NCI-H128 (cell line): ENCODE measurements around the gene RSAD1.

Experiments
- DNase-seq: peaks from one replicate; lab custom pipeline; 2025; ENCODE audit not compliant: unreplicated experiment; lab: John Stamatoyannopoulos, UW

RSAD1 gene

GRCh38 chr17:50457621-50458020 lies 21.0 kb upstream of the RSAD1 start:
- no peak for DNase-seq

GRCh38 chr17:50458270-50458669 lies 20.4 kb upstream of the RSAD1 start:
- DNase-seq = no peak

DNA sequence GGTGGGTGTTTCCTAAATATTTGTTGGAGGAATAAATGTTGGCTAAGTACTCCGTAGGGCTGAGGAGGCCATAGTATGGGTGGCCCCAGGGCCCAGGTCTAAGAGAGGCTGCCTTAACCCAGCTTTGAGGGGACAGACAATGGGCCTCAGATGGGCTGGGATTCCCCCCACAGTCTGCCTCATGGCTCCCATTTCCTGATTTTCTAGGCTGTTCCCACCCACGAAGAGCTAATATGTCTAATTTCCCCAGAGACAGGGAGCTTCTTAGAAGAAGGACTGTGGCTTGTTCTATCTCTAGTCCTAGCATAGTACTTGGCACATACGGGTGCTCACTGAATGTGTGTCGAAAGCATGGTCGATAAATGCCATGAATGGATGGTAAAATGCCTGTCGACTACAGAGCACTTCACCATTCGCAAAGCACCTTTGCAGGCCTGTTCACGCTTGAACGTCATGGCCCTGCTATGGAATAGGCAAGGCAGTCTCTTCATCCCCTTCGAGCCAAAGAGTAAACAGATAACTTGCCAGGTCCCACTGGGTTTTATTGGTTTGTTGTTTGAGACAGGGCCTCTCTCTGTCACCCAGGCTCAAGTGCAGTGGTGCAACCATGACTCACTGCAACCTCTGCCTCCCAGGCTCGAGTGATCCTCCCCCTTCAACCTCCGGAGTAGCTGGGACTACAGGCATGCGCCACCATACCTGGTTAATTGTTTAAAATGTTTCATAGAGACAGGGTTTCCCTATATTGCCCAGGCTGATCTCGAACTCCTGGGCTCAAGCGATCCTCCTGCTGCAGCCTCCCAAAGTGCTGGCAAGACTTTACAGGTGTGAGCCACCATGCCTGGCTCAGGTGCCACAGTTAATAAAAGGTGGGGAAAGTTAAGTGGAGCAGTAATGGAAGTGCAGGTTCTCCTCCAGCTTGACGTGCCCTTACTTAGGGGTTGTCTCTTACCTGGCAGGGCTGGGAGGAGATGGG lies 19.7 kb upstream of the RSAD1 start:
- no peak for DNase-seq

- no peak for DNase-seq
Measured at GRCh38 chr17:50459756-50460155, 18.9 kb upstream of the RSAD1 start.

GRCh38 chr17:50460831-50461526 lies 17.7 kb upstream of the RSAD1 start:
- no peak for DNase-seq

- no peak for DNase-seq
Measured at GRCh38 chr17:50461550-50462132, 17.0 kb upstream of the RSAD1 start.

GRCh38 chr17:50462446-50462845 lies 16.2 kb upstream of the RSAD1 start:
- no peak for DNase-seq

- no peak for DNase-seq
Measured at GRCh38 chr17:50464121-50464520, 14.5 kb upstream of the RSAD1 start.

- no peak for DNase-seq
Measured at GRCh38 chr17:50464736-50465135, 13.9 kb upstream of the RSAD1 start.

GRCh38 chr17:50465171-50465570 lies 13.5 kb upstream of the RSAD1 start:
- DNase-seq = no peak

DNA sequence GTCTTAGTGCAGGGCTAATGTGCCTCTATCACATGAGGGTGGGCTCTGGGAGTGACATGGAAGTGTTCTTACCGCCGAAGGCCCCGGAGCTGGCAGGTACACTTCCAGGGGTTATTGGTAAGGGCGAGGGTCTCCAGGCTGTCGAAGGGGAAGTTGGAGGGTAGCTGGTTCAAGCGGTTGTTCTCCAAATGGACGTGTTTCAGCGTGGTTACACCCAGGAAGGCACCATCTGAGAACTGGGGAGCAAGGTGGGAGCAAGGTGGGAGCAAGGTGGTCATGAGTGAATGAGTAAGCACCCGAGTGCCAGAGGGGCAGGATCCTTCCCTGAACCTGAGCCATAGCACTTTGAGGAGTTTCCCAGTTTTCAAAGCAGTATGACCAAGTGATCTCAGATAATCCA lies 13.0 kb upstream of the RSAD1 start:
- DNase-seq = no peak

- DNase-seq = no peak
Measured at GRCh38 chr17:50466371-50467113, 12.1 kb upstream of the RSAD1 start.

DNA sequence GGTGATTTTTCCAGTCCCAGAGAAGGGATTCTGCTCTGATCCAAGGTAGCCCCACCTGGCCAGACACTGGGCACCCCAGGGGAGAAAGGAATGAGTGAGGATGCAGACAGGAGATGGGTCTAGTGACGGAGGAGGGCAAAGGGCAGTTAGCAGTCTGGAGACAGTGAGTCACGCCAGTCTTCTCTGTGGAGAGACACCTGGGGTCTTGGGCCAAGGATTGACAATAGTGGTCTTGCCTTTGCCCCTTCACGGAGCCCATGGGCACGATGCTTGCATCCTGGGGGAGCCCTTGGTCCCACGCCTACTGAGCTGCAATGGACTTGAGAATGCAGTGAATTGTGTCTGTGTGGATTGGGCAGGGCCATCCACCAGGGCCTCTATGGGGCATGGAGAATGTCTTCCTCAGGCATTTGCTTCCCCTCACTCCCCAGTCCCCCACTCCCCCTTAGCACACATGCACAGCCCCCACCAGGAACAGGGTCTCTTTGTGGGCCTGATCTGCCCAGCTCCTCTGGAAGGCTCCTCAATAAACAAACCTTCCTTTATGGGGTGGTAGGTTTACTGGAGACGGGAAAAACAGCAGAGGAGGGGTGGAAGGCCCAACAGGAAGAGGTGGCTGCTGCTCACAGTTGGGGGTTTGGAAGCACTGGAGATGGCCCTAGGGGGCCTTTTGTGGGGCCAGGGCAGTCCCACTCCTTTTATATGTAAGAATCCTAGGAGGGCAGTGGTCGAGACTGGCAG lies 11.4 kb upstream of the RSAD1 start:
- DNase-seq = no peak

DNA sequence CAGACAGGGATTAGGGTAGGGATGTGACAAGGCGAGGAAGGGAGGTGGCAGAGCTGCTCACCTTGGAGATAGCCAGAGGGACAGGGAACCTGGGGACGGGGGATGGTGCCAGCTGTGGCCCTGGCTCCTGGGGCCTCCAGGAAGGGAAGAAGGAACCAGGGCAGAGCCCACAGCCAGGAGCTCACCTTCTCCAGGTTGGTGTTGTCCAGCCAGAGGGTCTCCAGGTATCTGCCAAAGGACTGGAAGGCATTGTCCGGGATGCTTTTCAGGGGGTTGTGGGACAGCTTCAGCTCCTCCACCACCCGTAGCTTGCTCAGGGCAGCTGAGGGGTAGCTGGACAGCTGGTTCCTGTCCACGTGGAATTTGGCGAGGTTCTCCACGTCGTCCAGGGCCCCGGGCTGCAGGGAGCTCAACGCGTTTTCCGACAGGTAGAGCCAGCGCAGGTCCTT lies 10.8 kb upstream of the RSAD1 start:
- no peak for DNase-seq

DNA sequence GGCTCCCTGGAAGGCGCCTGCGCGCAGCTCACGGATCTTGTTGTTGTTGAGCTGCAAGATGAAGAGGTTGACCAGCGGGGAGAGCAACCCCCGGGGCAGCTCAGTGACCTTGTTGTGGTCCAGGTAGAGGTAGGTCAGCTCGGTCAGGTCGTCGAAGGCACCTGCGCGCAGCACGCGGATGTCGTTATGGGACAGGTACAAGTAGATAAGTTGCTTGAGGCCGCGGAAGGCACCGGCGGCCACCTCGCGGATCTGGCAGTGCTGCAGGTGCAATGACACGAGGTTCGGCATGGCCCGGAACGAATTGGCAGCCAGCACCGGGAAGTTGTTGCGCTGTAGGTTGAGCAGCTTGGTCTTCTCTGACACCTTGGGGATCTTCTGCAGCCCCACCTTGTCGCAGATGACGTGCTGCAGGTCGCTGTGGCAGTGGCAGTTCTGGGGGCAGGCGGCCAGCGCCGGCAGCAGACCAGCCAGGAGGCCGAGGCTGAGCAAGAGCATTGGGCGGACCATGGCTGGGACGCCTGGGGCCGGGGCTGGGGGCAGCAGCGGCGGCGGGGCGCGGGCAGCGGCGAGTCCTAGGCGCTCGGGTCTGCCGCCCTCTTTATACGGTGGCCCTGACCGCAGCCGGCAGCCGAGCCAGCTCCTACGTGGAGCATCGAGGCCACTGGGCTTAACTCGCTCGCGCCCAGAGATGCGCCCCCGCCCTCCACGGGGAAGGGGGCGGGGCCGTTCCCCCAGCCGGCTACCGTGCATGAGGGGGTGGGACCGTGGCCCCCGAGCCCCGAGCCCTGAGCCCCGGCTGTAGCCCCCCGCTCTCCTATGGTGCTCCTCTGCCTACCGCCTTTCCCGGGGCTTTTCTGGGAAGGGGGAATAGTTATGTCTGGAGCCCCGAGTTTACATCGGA lies 10.1 kb upstream of the RSAD1 start, which contains the start of gene CHAD:
CHAD (minus strand) TSS at position 577 of the 904 bp plus-strand sequence; CDS start at position 510, 67 bp downstream.
- DNase-seq = no peak

- no peak for DNase-seq
Measured at GRCh38 chr17:50469208-50469605, 9.5 kb upstream of the RSAD1 start.

GRCh38 chr17:50469671-50470305 lies 8.9 kb upstream of the RSAD1 start:
- no peak for DNase-seq

DNA sequence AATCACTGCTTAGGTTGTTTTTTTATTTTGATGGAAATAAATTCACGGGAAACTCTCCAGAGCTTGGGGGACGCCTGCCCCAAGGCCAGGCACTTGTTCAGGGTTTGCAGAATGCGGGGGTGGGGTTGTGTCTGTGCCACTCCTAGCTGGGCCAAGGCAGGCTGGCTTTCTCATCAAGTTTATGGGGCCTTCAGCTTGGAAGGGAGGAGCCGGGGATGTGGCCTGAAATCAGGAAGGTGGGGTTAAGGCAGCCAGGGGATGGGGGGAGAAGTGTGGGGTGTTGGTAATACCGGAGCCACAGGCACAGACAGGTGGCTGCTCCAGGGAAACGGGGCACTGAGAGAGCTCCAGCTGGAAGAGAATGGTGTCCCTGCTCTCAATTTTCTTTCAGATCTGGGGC lies 8.2 kb upstream of the RSAD1 start:
- DNase-seq = no peak
